ENCODE measurements around the gene MORF4L1. TPM values are rescaled to one million over a fixed set of nuclear protein-coding genes. Genes with fewer than 3 reads are reported as not detected.

Gene MORF4L1
- total RNA-seq, 2 experiments from 2014 or later, result 463 to 496 TPM

- ChIA-PET POLR2A (interaction anchor here (1.9 kb wide), 1 partner anchor 71 kb away, joined by 5 read pairs; the partner anchor contains the start of gene MORF4L1), CTCF (no interaction called here)
- Histone ChIP-seq H3K4me1 (ENCODE audit: insufficient read depth, low read length) (peaks cover 22% of the 10 kb centered on the region), H3K27ac (ENCODE audit: low read depth in 1 of 2, low read length in 2 of 2) (no peak overlapping the region), H3K36me3 (ENCODE audit: insufficient read depth, low read length) (no peaks in the 10 kb centered on the region), H3K27me3 (ENCODE audit: control insufficient read depth in 1 of 2, insufficient read depth in 2 of 2, low read length in 2 of 2) (no peaks in the 10 kb centered on the region), H3K9me3 (ENCODE audit: control insufficient read depth in 1 of 2, insufficient read depth in 1 of 2, low read length in 2 of 2) (no peaks in the 10 kb centered on the region), H3K4me3 (ENCODE audit: low read length) (peak overlapping the region; percentile 74)
- Mint-ChIP-seq H3K9me3 (no peaks in the 10 kb centered on the region), H3K4me3 (peak overlapping the region; percentile 71), H3K27me3 (peaks cover 15% of the 10 kb centered on the region), H3K4me1 (ENCODE audit: low read depth) (peaks cover 2% of the 10 kb centered on the region), H3K27ac (no peak overlapping the region), H3K36me3 (ENCODE audit: low read depth) (no peaks in the 10 kb centered on the region)
- DNase-seq, result peak in 1 of 14 experiments; percentile 34
- no peak for TF ChIP-seq CTCF (IDR thresholded peaks at IDR 0.05)
- intact Hi-C loops (cut with DNase I, micrococcal nuclease), result no loop called here
- no peak for ATAC-seq (ENCODE audit: poor library complexity)
Observed at GRCh38 chr15:78944202-78944625, 71.5 kb downstream of the MORF4L1 start.

GRCh38 chr15:78944669-78945407 lies 72.1 kb downstream of the MORF4L1 start, which contains the start of gene CTSH:
TSS of gene CTSH (minus strand) at chr15:78945046. CDS start at chr15:78944981, 65 bp downstream.
- CTCF ChIA-PET, result no interaction called here
- Histone ChIP-seq H3K9me3 (ENCODE audit: control insufficient read depth in 1 of 2, insufficient read depth in 1 of 2, low read length in 2 of 2) (no peaks in the 10 kb centered on the region), H3K27me3 (ENCODE audit: control insufficient read depth in 1 of 2, insufficient read depth in 2 of 2, low read length in 2 of 2) (no peaks in the 10 kb centered on the region), H3K36me3 (ENCODE audit: insufficient read depth, low read length) (no peaks in the 10 kb centered on the region), H3K27ac (ENCODE audit: low read depth in 1 of 2, low read length in 2 of 2) (no peak within 1 kb of the TSS), H3K4me3 (ENCODE audit: low read length) (peak within 1 kb of the TSS; percentile 74), H3K4me1 (ENCODE audit: insufficient read depth, low read length) (peaks cover 16% of the 10 kb centered on the region)
- ATAC-seq (ENCODE audit: poor library complexity) (peak; percentile 82), DNase-seq (peak; percentile 29 to 90 (median 66))
- peaks cover 15% of the 10 kb centered on the region for H3K27me3 Mint-ChIP-seq
- H3K4me3 Mint-ChIP-seq, result peak within 1 kb of the TSS; percentile 71
- H3K36me3 Mint-ChIP-seq (ENCODE audit: low read depth), result no peaks in the 10 kb centered on the region
- no peaks in the 10 kb centered on the region for H3K9me3 Mint-ChIP-seq
- intact Hi-C loops (cut with DNase I, micrococcal nuclease), result no loop called here
- TF ChIP-seq CTCF (IDR thresholded peaks at IDR 0.05), result no peak
- no peaks in the 10 kb centered on the region for H3K4me1 Mint-ChIP-seq (ENCODE audit: low read depth)
- POLR2A ChIA-PET, result interaction anchor here (1.9 kb wide), 1 partner anchor 72 kb away, joined by 5 read pairs; the partner anchor contains the start of gene MORF4L1
- H3K27ac Mint-ChIP-seq, result no peak within 1 kb of the TSS

GRCh38 chr15:78946493-78946892 lies 73.8 kb downstream of the MORF4L1 start:
- Mint-ChIP-seq H3K4me1 (ENCODE audit: low read depth) (peaks cover 5% of the 10 kb centered on the region), H3K36me3 (ENCODE audit: low read depth) (no peaks in the 10 kb centered on the region), H3K4me3 (peak overlapping the region; percentile 58), H3K9me3 (no peaks in the 10 kb centered on the region), H3K27me3 (peaks cover 15% of the 10 kb centered on the region), H3K27ac (no peak overlapping the region)
- no peak for DNase-seq
- peaks cover 19% of the 10 kb centered on the region for H3K4me1 ChIP-seq (ENCODE audit: insufficient read depth, low read length)
- H3K36me3 ChIP-seq (ENCODE audit: insufficient read depth, low read length), result no peaks in the 10 kb centered on the region
- intact Hi-C loops (cut with DNase I, micrococcal nuclease), result no loop called here
- ChIA-PET POLR2A (no interaction called here), CTCF (no interaction called here)
- H3K27ac ChIP-seq (ENCODE audit: low read depth in 1 of 2, low read length in 2 of 2), result no peak overlapping the region
- H3K4me3 ChIP-seq (ENCODE audit: low read length), result no peak overlapping the region
- no peaks in the 10 kb centered on the region for H3K9me3 ChIP-seq (ENCODE audit: control insufficient read depth in 1 of 2, insufficient read depth in 1 of 2, low read length in 2 of 2)
- no peak for TF ChIP-seq CTCF (IDR thresholded peaks at IDR 0.05)
- no peaks in the 10 kb centered on the region for H3K27me3 ChIP-seq (ENCODE audit: control insufficient read depth in 1 of 2, insufficient read depth in 2 of 2, low read length in 2 of 2)
- no peak for ATAC-seq (ENCODE audit: poor library complexity)
